ENCODE data around the gene LILRB5.
"Not testable (repeated sequence)": the region's sequence is repeated elsewhere in the genome, so short reads cannot be mapped to it uniquely, and the experiment has no call there.

LILRB5 gene

GRCh38 chr19:54294539-54294938, 37.5 kb upstream of the LILRB5 start:
- no peak for DNase-seq (ENCODE audit: low read depth)
- TF ChIP-seq CTCF (conservative IDR thresholded peaks at IDR 0.05; ENCODE audit: low read depth, low read length) = no peak
- H3K4me3 ChIP-seq (ENCODE audit: low read length) = no peak overlapping the region

GRCh38 chr19:54289160-54289559, 32.1 kb upstream of the LILRB5 start:
- not testable (repeated sequence) for H3K4me3 ChIP-seq (ENCODE audit: low read length); DNase-seq (ENCODE audit: low read depth)

- TF ChIP-seq CTCF (conservative IDR thresholded peaks at IDR 0.05; ENCODE audit: low read depth, low read length) = no peak
- DNase-seq (ENCODE audit: low read depth) = no peak
- no peak overlapping the region for H3K4me3 ChIP-seq (ENCODE audit: low read length)
Measured at GRCh38 chr19:54287456-54287855, 30.4 kb upstream of the LILRB5 start.

GRCh38 chr19:54286283-54286682, 29.2 kb upstream of the LILRB5 start:
- not testable (repeated sequence) for H3K4me3 ChIP-seq (ENCODE audit: low read length); DNase-seq (ENCODE audit: low read depth)

GRCh38 chr19:54285427-54286056, 28.5 kb upstream of the LILRB5 start:
- DNase-seq (ENCODE audit: low read depth); H3K4me3 ChIP-seq (ENCODE audit: low read length): not testable (repeated sequence)

GRCh38 chr19:54282686-54283470, 25.8 kb upstream of the LILRB5 start:
- H3K4me3 ChIP-seq (ENCODE audit: low read length) = no peak overlapping the region
- DNase-seq (ENCODE audit: low read depth) = no peak
- TF ChIP-seq CTCF (conservative IDR thresholded peaks at IDR 0.05; ENCODE audit: low read depth, low read length) = no peak

GRCh38 chr19:54281729-54282075, 24.6 kb upstream of the LILRB5 start:
- not testable (repeated sequence) for DNase-seq (ENCODE audit: low read depth); H3K4me3 ChIP-seq (ENCODE audit: low read length)

- TF ChIP-seq CTCF (conservative IDR thresholded peaks at IDR 0.05; ENCODE audit: low read depth, low read length) = no peak
- no peak within 1 kb of the TSS for H3K4me3 ChIP-seq (ENCODE audit: low read length)
- no peak for DNase-seq (ENCODE audit: low read depth)
Measured at GRCh38 chr19:54281007-54281728, 24.1 kb upstream of the LILRB5 start, which contains the start of gene LILRB2. LILRB2 (minus strand) TSS chr19:54281110; CDS start chr19:54280496, 614 bp downstream.

GRCh38 chr19:54280441-54280840, 23.4 kb upstream of the LILRB5 start:
- H3K4me3 ChIP-seq (ENCODE audit: low read length); DNase-seq (ENCODE audit: low read depth): not testable (repeated sequence)

- not testable (repeated sequence) for DNase-seq (ENCODE audit: low read depth); H3K4me3 ChIP-seq (ENCODE audit: low read length)
Measured at GRCh38 chr19:54280025-54280424, 23.0 kb upstream of the LILRB5 start.

Data from retinal pigment epithelial cell (primary cell).